Nephron (organoid): ENCODE measurements around the gene B4GALT3.

Source experiments
- H3K27ac Mint-ChIP-seq, 3 experiments: 2 replicates each; pipeline ENCODE4 v1.8.0; 2020; ENCODE audit warnings: mixed read lengths in 3 of 3, mild to moderate bottlenecking in 2 of 3, moderate library complexity in 1 of 3
- H3K27me3 Mint-ChIP-seq: 2 replicates; pipeline ENCODE4 v1.8.0; 2021; ENCODE audit warnings: low read depth, mild to moderate bottlenecking, moderate library complexity, mixed read lengths
- H3K36me3 Mint-ChIP-seq: 2 replicates; pipeline ENCODE4 v1.8.0; 2020; ENCODE audit warnings: low read depth, mixed read lengths
- H3K4me1 Mint-ChIP-seq: 2 replicates; pipeline ENCODE4 v1.8.0; 2020; ENCODE audit warnings: mixed read lengths
- H3K4me3 Mint-ChIP-seq, 3 experiments: 2 replicates each; pipeline ENCODE4 v1.8.0; 2020; ENCODE audit warnings: mild to moderate bottlenecking in 3 of 3, mixed read lengths in 3 of 3, moderate library complexity in 2 of 3
- H3K9me3 Mint-ChIP-seq: 2 replicates; pipeline ENCODE4 v1.8.0; 2020; ENCODE audit warnings: mixed read lengths
- TF ChIP-seq, protein P1 (sequence below), 3 experiments: fragments of 200-600 bp; sonication (generic); IDR thresholded peaks; one replicate each; pipeline ENCODE4 v1.5.0; 2021; ENCODE audit warnings: antibody characterized with exemption in 3 of 3; ENCODE audit not compliant: unreplicated experiment in 3 of 3

The B4GALT3 gene

DNA sequence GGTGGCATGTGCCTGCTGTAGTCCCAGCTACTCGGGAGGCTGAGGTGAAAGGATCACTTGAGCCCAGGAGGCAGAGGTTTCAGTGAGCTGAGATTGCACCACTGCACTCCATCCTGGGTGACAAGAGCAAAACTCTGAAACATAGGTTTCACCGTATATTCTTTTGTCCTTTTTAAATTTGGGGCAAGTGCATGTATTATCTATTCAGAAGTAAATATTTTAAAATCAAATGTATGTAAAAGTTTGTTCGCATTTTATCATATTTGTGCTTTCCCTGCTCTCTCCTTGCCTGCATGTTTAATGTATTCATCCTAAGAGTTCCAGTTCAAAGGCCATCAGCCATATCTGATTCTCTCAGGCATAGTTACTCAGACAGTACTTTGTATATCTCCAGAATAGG is 31.5 kb downstream of the B4GALT3 start:
- Mint-ChIP-seq H3K4me3 (no peak overlapping the region), H3K27me3 (no peaks in the 10 kb centered on the region), H3K4me1 (no peaks in the 10 kb centered on the region), H3K27ac (no peak overlapping the region), H3K9me3 (no peaks in the 10 kb centered on the region), H3K36me3 (no peaks in the 10 kb centered on the region)
- TF ChIP-seq, protein P1, sequence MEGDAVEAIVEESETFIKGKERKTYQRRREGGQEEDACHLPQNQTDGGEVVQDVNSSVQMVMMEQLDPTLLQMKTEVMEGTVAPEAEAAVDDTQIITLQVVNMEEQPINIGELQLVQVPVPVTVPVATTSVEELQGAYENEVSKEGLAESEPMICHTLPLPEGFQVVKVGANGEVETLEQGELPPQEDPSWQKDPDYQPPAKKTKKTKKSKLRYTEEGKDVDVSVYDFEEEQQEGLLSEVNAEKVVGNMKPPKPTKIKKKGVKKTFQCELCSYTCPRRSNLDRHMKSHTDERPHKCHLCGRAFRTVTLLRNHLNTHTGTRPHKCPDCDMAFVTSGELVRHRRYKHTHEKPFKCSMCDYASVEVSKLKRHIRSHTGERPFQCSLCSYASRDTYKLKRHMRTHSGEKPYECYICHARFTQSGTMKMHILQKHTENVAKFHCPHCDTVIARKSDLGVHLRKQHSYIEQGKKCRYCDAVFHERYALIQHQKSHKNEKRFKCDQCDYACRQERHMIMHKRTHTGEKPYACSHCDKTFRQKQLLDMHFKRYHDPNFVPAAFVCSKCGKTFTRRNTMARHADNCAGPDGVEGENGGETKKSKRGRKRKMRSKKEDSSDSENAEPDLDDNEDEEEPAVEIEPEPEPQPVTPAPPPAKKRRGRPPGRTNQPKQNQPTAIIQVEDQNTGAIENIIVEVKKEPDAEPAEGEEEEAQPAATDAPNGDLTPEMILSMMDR (IDR thresholded peaks at IDR 0.05; ENCODE audit: unreplicated experiment in 3 of 3), result no peak

GRCh38 chr1:161140755-161141400 is 36.4 kb downstream of the B4GALT3 start:
- H3K27ac Mint-ChIP-seq, result no peak overlapping the region
- no peaks in the 10 kb centered on the region for H3K27me3 Mint-ChIP-seq
- H3K36me3 Mint-ChIP-seq, result no peaks in the 10 kb centered on the region
- peaks cover 29% of the 10 kb centered on the region for H3K4me1 Mint-ChIP-seq
- H3K4me3 Mint-ChIP-seq, result no peak overlapping the region
- H3K9me3 Mint-ChIP-seq, result no peaks in the 10 kb centered on the region
- TF ChIP-seq, protein P1 (IDR thresholded peaks at IDR 0.05; ENCODE audit: unreplicated experiment in 3 of 3), result no peak

DNA sequence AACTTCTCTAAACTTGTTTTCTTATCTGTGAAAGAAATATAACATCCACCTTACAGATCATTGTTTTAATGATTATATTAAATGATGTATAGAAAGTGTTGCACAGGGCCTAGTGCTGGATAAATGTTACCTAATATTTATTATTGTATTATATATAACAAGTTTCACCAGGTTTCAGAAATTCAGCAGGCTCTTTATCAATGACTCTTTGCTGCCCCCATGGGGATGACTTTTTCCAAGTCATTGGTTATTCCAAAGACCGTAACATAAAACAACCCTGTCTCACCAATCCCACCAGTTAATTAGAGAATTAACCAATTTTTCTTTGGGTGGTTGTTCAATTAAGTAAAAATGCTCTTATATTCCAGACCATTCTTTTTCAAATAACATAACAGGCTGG is 37.5 kb downstream of the B4GALT3 start:
- H3K36me3 Mint-ChIP-seq, result no peaks in the 10 kb centered on the region
- H3K4me1 Mint-ChIP-seq, result peaks cover 31% of the 10 kb centered on the region
- TF ChIP-seq, protein P1 (IDR thresholded peaks at IDR 0.05; ENCODE audit: unreplicated experiment in 3 of 3), result peak; percentile 49 to 60 (median 50)
- no peak overlapping the region for H3K4me3 Mint-ChIP-seq
- no peak overlapping the region for H3K27ac Mint-ChIP-seq
- no peaks in the 10 kb centered on the region for H3K27me3 Mint-ChIP-seq
- no peaks in the 10 kb centered on the region for H3K9me3 Mint-ChIP-seq

GRCh38 chr1:161138431-161138830 is 38.9 kb downstream of the B4GALT3 start:
- H3K4me1 Mint-ChIP-seq, result peaks cover 31% of the 10 kb centered on the region

GRCh38 chr1:161137881-161138280 is 39.4 kb downstream of the B4GALT3 start:
- Mint-ChIP-seq H3K9me3 (no peaks in the 10 kb centered on the region), H3K27ac (peak overlapping the region; percentile 31 to 70 (median 39)), H3K27me3 (no peaks in the 10 kb centered on the region), H3K36me3 (no peaks in the 10 kb centered on the region), H3K4me3 (no peak overlapping the region), H3K4me1 (peaks cover 31% of the 10 kb centered on the region)
- TF ChIP-seq, protein P1 (IDR thresholded peaks at IDR 0.05; ENCODE audit: unreplicated experiment in 3 of 3), result no peak

More at GRCh38 chr1:161138431-161138830, 38.9 kb downstream of the B4GALT3 start:
- H3K9me3 Mint-ChIP-seq, result no peaks in the 10 kb centered on the region
- H3K4me3 Mint-ChIP-seq, result peak overlapping the region; percentile 23 to 57 (median 26)
- peak overlapping the region; percentile 31 to 70 (median 39) for H3K27ac Mint-ChIP-seq
- no peaks in the 10 kb centered on the region for H3K36me3 Mint-ChIP-seq
- TF ChIP-seq, protein P1 (IDR thresholded peaks at IDR 0.05; ENCODE audit: unreplicated experiment in 3 of 3), result no peak
- no peaks in the 10 kb centered on the region for H3K27me3 Mint-ChIP-seq

- Mint-ChIP-seq H3K4me1 (peaks cover 44% of the 10 kb centered on the region), H3K4me3 (no peak overlapping the region), H3K9me3 (no peaks in the 10 kb centered on the region), H3K27me3 (no peaks in the 10 kb centered on the region), H3K27ac (no peak overlapping the region), H3K36me3 (peaks cover 12% of the 10 kb centered on the region)
- TF ChIP-seq, protein P1 (IDR thresholded peaks at IDR 0.05; ENCODE audit: unreplicated experiment in 3 of 3), result no peak
These were observed 44.0 kb downstream of the B4GALT3 start for GRCh38 chr1:161133220-161133740.
